ENCODE results near the gene PDHX.

Gene PDHX

DNA sequence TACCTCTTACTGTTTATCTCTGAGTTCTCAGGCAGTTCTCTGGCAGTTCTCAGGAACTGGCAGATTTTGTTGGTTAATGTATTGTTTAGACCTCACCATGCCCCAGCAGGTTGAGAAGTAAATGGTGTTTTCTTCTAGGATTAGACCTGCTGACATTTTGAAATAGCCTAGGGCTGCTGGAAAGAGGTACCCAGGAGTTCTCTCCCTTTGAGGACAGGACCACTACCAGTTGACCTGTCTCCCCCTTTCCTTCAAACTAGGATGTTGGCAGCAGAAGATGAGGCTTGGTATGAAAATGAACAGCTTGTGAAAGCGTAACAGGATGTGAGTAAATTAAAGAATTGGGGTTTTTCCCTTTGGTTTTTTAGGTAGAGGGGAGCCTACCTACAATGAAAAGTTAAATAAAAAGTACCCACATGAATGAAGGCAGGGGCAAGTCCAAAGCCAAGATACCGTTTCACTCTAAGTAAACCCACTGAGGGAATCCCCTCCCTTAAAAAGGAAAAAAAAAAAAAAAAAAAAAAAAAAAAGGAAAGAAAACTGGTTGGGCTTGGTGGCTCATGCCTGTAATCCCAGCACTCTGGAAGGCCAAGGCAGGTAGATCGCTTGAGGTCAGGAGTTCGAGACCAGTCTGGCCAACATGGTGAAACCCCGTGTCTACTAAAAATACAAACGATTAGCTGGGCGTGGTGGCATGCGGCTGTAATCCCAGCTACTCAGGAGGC, 96.2 kb downstream of the PDHX start:
- DNase-seq (ENCODE audit: extremely low read depth, low read depth): no peak
- TF ChIP-seq, protein P1, sequence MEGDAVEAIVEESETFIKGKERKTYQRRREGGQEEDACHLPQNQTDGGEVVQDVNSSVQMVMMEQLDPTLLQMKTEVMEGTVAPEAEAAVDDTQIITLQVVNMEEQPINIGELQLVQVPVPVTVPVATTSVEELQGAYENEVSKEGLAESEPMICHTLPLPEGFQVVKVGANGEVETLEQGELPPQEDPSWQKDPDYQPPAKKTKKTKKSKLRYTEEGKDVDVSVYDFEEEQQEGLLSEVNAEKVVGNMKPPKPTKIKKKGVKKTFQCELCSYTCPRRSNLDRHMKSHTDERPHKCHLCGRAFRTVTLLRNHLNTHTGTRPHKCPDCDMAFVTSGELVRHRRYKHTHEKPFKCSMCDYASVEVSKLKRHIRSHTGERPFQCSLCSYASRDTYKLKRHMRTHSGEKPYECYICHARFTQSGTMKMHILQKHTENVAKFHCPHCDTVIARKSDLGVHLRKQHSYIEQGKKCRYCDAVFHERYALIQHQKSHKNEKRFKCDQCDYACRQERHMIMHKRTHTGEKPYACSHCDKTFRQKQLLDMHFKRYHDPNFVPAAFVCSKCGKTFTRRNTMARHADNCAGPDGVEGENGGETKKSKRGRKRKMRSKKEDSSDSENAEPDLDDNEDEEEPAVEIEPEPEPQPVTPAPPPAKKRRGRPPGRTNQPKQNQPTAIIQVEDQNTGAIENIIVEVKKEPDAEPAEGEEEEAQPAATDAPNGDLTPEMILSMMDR (IDR thresholded peaks at IDR 0.05; ENCODE audit: low read depth, low read length): no peak

DNA sequence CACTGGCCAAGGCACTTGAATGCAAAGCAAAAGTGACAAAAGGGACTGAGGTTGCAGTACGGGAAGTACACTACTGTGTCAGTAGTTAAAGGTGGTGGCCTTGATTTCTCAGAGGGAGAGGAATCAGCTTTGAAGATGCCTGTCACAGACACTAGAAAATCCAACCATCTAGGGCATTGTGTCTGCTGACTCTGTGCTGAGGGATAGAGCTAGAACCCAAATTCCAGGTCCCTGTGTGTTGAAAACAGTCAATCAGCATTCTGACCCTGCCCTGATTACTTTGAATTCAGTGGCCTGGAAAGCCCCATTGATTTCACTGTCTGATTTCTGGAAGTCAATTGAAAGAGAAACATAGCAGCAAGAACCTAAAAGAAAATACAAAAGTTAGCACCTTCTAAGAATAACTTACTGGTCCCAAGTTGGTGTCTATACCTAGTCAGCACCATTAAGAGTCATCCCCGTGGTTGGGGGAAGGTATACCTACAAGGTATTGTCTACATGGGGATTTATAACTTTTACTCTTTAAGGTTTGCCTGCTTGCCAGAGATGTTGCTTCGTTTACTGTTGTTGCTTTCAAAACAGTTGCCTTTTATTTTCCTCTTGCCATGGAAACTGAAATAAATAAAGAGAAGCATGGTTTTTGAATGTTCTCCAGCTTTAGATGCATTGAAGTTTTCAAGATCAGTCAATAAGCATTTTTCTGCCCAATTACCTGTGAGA, 97.3 kb downstream of the PDHX start:
- DNase-seq (ENCODE audit: extremely low read depth, low read depth): no peak
- TF ChIP-seq, protein P1 (IDR thresholded peaks at IDR 0.05; ENCODE audit: low read depth, low read length): no peak

DNA sequence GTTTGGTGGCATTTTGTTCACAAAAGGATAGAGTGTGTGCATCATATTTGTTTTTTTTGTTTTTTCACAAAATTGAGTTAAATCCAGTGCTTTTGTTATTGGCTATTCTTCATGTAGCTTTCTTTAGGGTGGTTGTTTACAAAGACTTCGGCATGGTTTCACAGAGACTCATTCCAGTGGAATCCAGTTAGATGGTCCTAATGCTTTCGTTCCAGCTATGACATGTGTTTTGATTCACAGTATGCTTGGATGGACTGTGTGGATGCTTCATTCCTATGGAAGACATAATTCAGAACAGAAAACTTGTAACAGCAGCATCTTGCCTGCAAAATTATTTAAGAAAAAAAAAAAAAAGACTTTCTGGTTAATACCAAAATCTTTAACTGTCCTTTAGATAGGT, 97.9 kb downstream of the PDHX start:
- peak; percentile 77 for DNase-seq (ENCODE audit: extremely low read depth, low read depth)
- TF ChIP-seq, protein P1 (IDR thresholded peaks at IDR 0.05; ENCODE audit: low read depth, low read length): no peak

DNA sequence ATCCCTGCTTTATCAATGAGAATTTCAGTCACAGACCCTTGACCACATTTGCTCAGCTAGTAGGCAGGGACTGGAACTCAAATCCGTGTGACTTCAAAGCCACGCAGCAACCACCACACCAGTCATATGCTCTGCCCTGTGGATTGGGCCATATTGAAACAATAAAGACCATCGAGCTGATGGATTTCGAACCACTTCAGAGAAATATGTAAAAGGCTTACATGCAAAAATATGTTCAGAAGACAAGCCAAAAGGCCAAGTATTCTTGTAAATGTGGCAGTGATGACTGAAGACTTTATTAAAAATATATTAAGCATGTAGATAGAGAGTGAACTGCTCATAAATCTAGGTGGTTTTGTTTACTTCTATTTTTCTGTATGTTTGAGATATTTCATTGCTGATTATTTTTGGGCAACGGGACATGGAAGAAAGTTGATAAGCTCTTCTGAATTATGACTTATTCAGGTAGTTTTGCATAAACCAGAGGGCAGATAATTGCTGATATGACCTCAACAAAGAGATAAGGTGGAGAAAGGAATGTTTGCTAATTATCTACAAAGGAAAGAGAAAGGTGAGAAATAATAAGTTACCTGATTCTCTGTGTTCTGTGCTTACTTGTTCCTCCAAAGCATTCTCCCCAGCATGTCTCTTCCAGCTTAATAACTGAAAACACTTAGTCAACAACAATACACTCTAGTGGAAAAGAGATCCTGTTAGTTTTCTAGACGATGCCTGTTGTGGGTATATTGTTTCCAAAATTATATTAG, 99.4 kb downstream of the PDHX start:
- no peak for DNase-seq (ENCODE audit: extremely low read depth, low read depth)
- TF ChIP-seq, protein P1 (IDR thresholded peaks at IDR 0.05; ENCODE audit: low read depth, low read length): no peak

DNA sequence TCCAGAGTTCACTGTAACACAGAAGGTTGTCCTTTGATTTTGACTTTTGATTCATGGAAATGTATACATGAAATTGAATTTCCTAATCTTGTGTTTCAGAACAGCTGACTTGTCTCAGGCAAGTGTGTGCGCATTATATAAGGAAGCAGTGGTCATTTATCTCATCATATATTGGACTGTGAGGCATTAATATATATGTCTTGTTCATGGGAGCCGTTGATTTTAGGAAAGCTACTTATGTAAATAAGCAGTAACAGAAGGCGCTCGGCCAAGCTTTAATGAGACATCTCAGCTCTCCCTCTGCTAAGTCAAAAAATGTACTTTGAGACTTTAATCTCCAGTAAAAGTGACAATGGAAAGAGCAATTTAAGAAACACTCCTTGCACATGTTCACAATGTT, 100.5 kb downstream of the PDHX start:
- TF ChIP-seq, protein P1 (IDR thresholded peaks at IDR 0.05; ENCODE audit: low read depth, low read length): no peak
- DNase-seq (ENCODE audit: extremely low read depth, low read depth): no peak

DNA sequence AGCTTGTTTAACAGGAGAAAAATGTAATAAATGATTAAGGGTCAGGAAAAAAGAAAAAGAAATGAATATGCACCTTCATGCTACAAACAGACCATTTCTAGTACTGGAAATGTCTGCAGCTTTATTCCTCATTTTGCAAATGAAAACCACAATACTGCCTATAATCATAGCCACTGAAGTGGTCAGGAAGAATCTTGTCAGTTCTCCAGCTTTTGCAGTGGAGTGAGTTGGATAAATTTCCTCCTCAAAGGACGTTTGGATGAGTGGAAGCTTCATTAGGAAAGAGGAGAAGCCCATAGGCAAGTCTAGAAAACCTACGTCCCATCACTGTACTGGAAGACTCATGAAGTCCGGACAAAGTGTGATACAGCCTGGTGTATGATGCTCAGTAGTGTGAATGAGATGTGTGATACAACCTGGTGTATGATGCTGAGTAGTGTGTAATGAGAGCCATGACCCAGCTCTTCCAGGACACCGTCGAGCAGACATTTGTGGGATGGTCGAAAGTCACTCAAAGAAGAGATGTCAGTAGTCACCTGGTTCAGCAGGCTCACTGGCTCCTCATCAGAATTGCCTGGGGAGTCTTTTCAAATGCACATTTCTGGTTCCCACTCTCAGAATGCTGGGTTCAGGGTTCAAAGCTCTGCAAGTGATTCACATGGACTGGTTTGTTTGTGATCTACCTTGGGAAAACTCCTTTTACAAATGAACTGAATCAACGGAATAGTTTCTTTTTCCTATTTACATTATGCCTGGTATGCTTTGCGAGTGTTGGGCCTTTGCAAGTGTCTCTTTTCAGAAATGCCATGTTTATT, 101.3 kb downstream of the PDHX start:
- DNase-seq (ENCODE audit: extremely low read depth, low read depth): no peak
- TF ChIP-seq, protein P1 (IDR thresholded peaks at IDR 0.05; ENCODE audit: low read depth, low read length): no peak

All from AG09319 (cell line).